SH-SY5Y (cell line): ENCODE measurements around the gene C4orf33.

Experiments
- GATA2 ChIP-seq: IDR thresholded peaks from 2 replicates; pipeline ENCODE4 v1.6.1; 2011; ENCODE audit warnings: mild to moderate bottlenecking, low read depth, low read length
- GATA3 ChIP-seq: IDR thresholded peaks from 2 replicates; pipeline ENCODE4 v1.6.1; 2011; ENCODE audit warnings: low read depth, mild to moderate bottlenecking, low read length, moderate library complexity

C4orf33 gene

DNA sequence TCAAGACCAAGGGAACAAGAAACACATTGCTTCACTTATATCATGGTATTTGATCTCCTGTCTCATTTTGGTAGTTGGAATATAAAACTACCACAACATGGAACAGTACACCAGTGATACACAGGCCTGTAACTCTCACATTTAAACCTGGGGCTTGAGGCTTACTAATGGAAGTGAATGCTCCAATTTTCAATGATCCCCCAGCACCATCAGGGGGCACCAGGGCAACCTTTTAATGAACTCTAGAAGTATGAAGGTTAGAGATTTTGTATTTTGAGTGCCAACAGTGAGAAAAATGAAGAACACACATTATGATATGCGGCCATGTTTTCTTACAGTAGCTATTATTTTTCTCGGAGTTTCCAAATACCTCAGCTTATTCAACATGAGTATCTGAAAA is 50.7 kb downstream of the C4orf33 start:
- TF ChIP-seq GATA2: no peak
- no peak for TF ChIP-seq GATA3

DNA sequence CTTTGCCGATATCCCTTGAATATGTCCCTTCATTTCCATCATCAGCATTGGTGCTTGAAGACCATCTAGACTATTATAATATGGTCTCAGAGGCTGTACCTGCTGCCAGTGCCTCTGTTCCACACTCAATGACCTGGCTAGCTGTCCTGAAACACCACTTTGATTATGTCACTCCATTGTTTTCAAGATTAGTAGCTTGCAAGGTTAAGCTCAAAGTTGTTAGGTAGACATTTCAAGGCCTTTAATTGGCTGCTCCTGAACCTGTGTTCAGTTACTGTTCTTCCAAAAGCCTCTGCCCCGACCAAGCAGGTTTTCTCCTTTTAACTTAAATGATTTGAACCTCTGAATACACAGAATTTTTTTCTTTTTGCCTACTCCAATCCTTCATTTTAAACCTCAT is 52.9 kb downstream of the C4orf33 start:
- no peak for TF ChIP-seq GATA3
- no peak for TF ChIP-seq GATA2

DNA sequence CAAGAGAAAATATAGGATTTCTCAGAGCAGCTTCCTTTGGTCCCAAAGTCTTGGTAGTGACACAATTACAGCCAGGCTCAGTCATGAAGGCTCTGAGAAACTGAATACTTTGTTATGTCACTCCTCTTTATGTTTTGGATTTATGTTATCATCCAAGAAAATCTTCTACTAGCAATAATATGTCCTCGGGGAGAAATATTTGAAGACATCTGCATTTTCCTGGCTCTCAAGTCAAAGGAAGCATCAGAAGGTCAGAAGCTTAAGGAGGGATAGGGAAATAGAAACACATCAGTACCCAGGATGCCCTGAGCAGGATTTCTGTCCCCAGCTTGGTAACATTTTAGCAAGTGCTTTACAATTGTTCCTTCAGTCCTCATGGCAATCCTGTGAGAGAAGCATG is 54.0 kb downstream of the C4orf33 start:
- TF ChIP-seq GATA3: no peak
- no peak for TF ChIP-seq GATA2

DNA sequence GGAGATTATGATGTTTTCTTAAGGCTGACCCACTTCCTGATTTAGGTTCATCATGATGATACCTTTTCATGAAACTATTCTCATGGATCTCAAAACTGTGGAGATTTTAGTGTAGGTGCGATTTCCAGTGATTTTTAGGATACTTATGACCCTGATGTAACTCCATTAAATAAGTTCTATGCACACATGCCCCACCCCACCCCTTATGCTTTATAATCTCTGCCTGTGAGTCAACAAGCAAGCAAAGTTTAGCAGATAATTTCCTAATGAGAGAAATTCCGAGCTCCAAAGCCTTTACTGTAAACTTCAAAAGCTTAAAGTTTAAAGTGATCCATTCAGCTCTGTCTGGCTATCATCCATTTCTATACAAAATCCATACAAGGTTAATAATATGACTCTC is 56.4 kb downstream of the C4orf33 start:
- TF ChIP-seq GATA3 (no peak), GATA2 (no peak)

DNA sequence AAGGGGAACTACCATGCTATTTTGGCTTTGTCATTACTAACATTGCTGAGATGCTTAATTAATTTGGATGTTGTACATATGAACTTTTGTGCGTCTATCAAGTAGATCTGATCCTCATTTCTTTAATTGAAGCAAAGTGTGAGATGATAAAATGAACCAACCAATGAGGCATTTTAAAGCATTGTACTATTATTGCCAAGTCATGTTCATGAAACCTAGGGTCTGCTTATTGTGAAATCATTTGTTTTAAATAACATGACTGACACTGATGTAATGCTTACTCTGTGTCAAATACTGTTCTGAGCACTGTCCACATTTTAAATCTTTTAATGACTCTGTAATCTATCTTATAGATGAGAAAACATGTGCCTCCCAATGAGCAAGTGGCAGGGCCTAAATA is 57.7 kb downstream of the C4orf33 start:
- TF ChIP-seq GATA2: no peak
- TF ChIP-seq GATA3: no peak

DNA sequence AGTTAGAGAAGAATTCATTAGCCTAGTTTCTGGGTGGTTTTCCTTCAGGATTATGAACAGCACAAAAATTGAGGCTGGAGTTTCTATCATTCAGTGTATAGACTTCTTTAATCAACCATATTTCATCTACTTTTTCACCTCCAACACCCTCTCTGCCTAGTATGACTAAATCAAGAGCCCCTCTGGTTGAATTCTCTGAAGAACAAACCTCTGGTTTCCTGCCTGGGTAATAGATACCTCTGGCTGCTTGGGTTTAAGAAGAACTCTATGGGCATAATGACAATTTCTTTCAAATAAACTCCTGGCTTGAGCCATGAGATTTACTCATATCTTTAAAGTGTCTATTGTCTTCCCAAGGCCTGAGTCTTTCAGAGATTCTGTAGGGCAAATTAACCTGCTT is 66.5 kb downstream of the C4orf33 start:
- TF ChIP-seq GATA2 (no peak), GATA3 (no peak)

DNA sequence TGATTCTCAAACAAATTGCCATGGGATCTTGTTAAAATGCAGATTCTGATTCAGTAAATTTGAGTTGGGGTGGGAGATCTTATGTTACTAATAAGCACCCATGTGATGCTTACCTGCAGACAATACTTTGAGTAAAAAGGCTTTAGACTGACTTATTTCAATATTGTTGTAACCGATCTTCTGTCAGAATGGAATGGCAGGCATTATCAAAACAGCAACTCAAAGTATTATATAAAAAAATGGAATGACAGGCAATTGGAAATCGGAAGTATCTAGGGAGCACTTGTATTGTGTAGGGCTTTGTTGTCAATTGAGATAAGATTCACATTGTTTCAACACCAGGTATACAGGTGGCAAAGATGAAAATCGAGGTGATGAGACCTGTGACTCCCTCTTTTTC is 67.5 kb downstream of the C4orf33 start:
- TF ChIP-seq GATA2: no peak
- no peak for TF ChIP-seq GATA3

DNA sequence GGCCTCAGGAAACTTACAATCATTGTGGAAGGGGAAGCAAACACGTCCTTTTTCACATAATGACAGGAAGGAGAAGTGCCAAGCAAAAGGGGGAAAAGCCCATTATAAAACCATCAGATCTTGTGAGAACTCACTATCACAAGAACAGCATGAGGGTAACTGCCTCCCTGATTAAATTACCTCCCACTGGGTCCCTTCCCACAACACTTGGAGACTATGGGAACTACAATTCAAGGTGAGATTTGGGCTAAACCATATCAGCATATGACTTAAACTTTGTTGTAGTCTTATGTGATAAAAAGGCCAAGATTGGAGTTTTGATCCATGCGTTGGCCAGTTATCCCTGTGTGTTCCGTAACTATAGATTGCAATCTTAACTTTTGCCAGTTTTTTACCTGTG is 68.3 kb downstream of the C4orf33 start:
- TF ChIP-seq GATA3 (no peak), GATA2 (no peak)
